Adrenal gland (tissue), 12 donors: Measurements from ENCODE around the gene GIGYF2. TPM values are rescaled to one million over a fixed set of nuclear protein-coding genes. Genes with fewer than 3 reads are reported as not detected.
"Not testable (repeated sequence)": the region's sequence is repeated elsewhere in the genome, so short reads cannot be mapped to it uniquely, and the experiment has no call there.

ENCODE experiments used
- DNase-seq, 7 donors: peaks; one replicate each; pipeline ENCODE4 v3.0.0-alpha.2; 2019 to 2020
- H3K27ac ChIP-seq, 5 donors: fragments of 200-600 bp; sonication (generic) in 4 of 5; 1 replicate in 3 of 5; 2 replicates in 2 of 5; pipeline versions ENCODE4 v1.5.1 to v1.8.0; 2016 to 2020; ENCODE audit warnings: mild to moderate bottlenecking in 1 of 5
- H3K27me3 ChIP-seq: fragments of 200-600 bp; 2 replicates; pipeline ENCODE4 v1.8.0; 2021
- H3K36me3 ChIP-seq, 2 donors: fragments of 200-600 bp; replicated peaks in 1 of 2; 1 replicate in 1 of 2; 2 replicates in 1 of 2; pipeline versions ENCODE4 v1.5.1 to v1.8.0; 2018 to 2022
- H3K4me1 ChIP-seq, 2 donors: fragments of 200-600 bp; replicated peaks in 1 of 2; 1 replicate in 1 of 2; 2 replicates in 1 of 2; pipeline versions ENCODE4 v1.5.1 to v1.8.0; 2018 to 2021
- H3K4me3 ChIP-seq, 4 donors: fragments of 200-600 bp; sonication (generic) in 3 of 4; one replicate each; pipeline ENCODE4 v1.5.1; 2016 to 2018
- H3K9me3 ChIP-seq, 3 donors: fragments of 200-600 bp; sonication (generic) in 1 of 3; replicated peaks in 1 of 3; 1 replicate in 2 of 3; 2 replicates in 1 of 3; pipeline versions ENCODE4 v1.5.1 to v1.8.0; 2016 to 2021
- CTCF ChIP-seq, 6 experiments: fragments of 450-650 bp in 4 of 6; fragments of 200-600 bp in 2 of 6; sonication (generic) in 1 of 6; IDR thresholded peaks; 1 replicate in 5 of 6; 2 replicates in 1 of 6; pipeline versions ENCODE4 v1.5.1 to v1.8.0; 2016 to 2021; ENCODE audit warnings: antibody characterized with exemption in 6 of 6, mild to moderate bottlenecking in 2 of 6, moderate library complexity in 1 of 6
- POLR2A ChIP-seq, 2 donors: fragments of 450-650 bp; IDR thresholded peaks; one replicate each; pipeline ENCODE4 v1.6.1; 2017; ENCODE audit warnings: antibody characterized with exemption in 2 of 2, mild to moderate bottlenecking in 2 of 2, moderate library complexity in 1 of 2
- WGBS, 4 donors: extraction: QIAGEN DNeasy Blood & Tissue Kit in 2 of 4; methylation state at CpG; one replicate each; pipeline versions ENCODE4 v1.1.5 to v1.1.7; 2013 to 2017; 5-methylcytosine and 5-hydroxymethylcytosine counted together
- intact Hi-C, 2 donors: fragments of 100-400 bp; cut with DNase I; formaldehyde crosslinking; loops; one replicate each; pipeline versions ENCODE4 v1.14.1 to v1.15.0; 2022 to 2023
- polyA plus RNA-seq, 3 donors: library from polyadenylated mRNA; stranded (reverse); fragments of 200-250 nt in 2 of 3; fragments of 350-450 nt in 1 of 3; fragmentation: Illumina TruSeq in 1 of 3; extraction: RNeasy Lipid Tissue Mini Kit (QIAGEN cat#74804) in 1 of 3; gene quantifications; one replicate each; pipeline ENCODE4 v1.2.3, GENCODE V29; 2013 to 2014
- total RNA-seq, 9 donors: library from RNA; depleted of rRNA in 4 of 9; stranded (reverse); fragments of >200 nt in 4 of 9; fragments of 120-200 nt in 1 of 9; fragmentation: NEBNext Ultra II Directional in 1 of 9; extraction: Animal tissue kit (Norgen Biotek cat#: 25700) in 1 of 9; gene quantifications; one replicate each; pipeline versions ENCODE4 v1.1.0 to v1.2.4, GENCODE V29; 2013 to 2023
- donor health status: healthy with polysubstance abuse.
- donor health status: Bipolar disorder and iron deficiency.
- donor health status: DM: yes; HTN: yes; CAD: no.
- donor health status: DM: no; HTN: no; CAD: no.
- donor health status: DM: no; HTN: no; CAD: no.
- donor health status: DM: yes; HTN: yes; CAD: no.

GIGYF2 gene
- total and polyA plus RNA-seq, 12 donors, result 13.5 to 93.7 (median 65.4) TPM

- H3K4me3 ChIP-seq, result no peak overlapping the region
- no peaks in the 10 kb centered on the region for H3K27me3 ChIP-seq
- intact Hi-C loops, result no loop called here
- H3K9me3 ChIP-seq, result no peaks in the 10 kb centered on the region
- H3K4me1 ChIP-seq, result peaks cover 0 to 3% of the 10 kb centered on the region in 2 donors
- H3K27ac ChIP-seq, result no peak overlapping the region
- WGBS, 4 donors, result 90 to 97% (median 93%) methylated on average over 7 of the region's 7 CpGs
- no peaks in the 10 kb centered on the region for H3K36me3 ChIP-seq
- peak in 1 of 7 donors; percentile 49 for DNase-seq
- TF ChIP-seq CTCF (IDR thresholded peaks at IDR 0.05), result no peak
- no peak for TF ChIP-seq POLR2A (IDR thresholded peaks at IDR 0.05)
Measured at GRCh38 chr2:232688201-232688600, 8.9 kb upstream of the GIGYF2 start.

- Histone ChIP-seq H3K27ac (no peak overlapping the region), H3K9me3 (no peaks in the 10 kb centered on the region), H3K4me1 (peaks cover 0 to 3% of the 10 kb centered on the region in 2 donors), H3K27me3 (no peaks in the 10 kb centered on the region), H3K4me3 (no peak overlapping the region), H3K36me3 (no peaks in the 10 kb centered on the region)
- WGBS, 4 donors, result 20 to 49% (median 36%) methylated on average over 2 to 3 of the region's 3 CpGs
- intact Hi-C loops, result no loop called here
- DNase-seq, result peak; percentile 28 to 87 (median 60)
- TF ChIP-seq POLR2A (IDR thresholded peaks at IDR 0.05), result no peak
- TF ChIP-seq CTCF (IDR thresholded peaks at IDR 0.05), result peak in 1 of 6 experiments; percentile 3
Measured at GRCh38 chr2:232689152-232689910, 7.8 kb upstream of the GIGYF2 start.

GRCh38 chr2:232691117-232691516 is 6.0 kb upstream of the GIGYF2 start:
- WGBS, 4 donors, result 85 to 96% (median 90%) methylated on average over 13 of the region's 13 CpGs
- H3K9me3 ChIP-seq, H3K4me1 ChIP-seq, H3K27ac ChIP-seq, H3K36me3 ChIP-seq, H3K27me3 ChIP-seq, H3K4me3 ChIP-seq, intact Hi-C loops: not testable (repeated sequence)
- peak in 2 of 7 donors; percentile 3 to 21 for DNase-seq

- 84 to 93% (median 89%) methylated on average over 4 of the region's 4 CpGs for WGBS, 4 donors
- no peak for DNase-seq
- intact Hi-C loops, result no loop called here
- TF ChIP-seq POLR2A (IDR thresholded peaks at IDR 0.05), result no peak
- TF ChIP-seq CTCF (IDR thresholded peaks at IDR 0.05), result no peak
- no peaks in the 10 kb centered on the region for H3K27me3 ChIP-seq
- no peaks in the 10 kb centered on the region for H3K36me3 ChIP-seq
- no peaks in the 10 kb centered on the region for H3K9me3 ChIP-seq
- no peak overlapping the region for H3K27ac ChIP-seq
- H3K4me1 ChIP-seq, result peaks cover 6 to 12% of the 10 kb centered on the region in 2 donors
- no peak overlapping the region for H3K4me3 ChIP-seq
Measured at GRCh38 chr2:232693344-232693743, 3.8 kb upstream of the GIGYF2 start.

- Histone ChIP-seq H3K9me3 (no peaks in the 10 kb centered on the region), H3K36me3 (no peaks in the 10 kb centered on the region), H3K27ac (peak overlapping the region; percentile 60 to 98 (median 74)), H3K4me1 (peaks cover 30 to 40% of the 10 kb centered on the region in 2 donors), H3K27me3 (no peaks in the 10 kb centered on the region), H3K4me3 (peak overlapping the region in 1 of 4 donors; percentile 69)
- intact Hi-C loops, result no loop called here
- WGBS, 4 donors, result 33 to 37% (median 35%) methylated on average over 9 to 10 of the region's 10 CpGs
- TF ChIP-seq POLR2A (IDR thresholded peaks at IDR 0.05), result peak in 1 of 2 donors; percentile 35
- TF ChIP-seq CTCF (IDR thresholded peaks at IDR 0.05), result no peak
- no peak for DNase-seq
Measured at GRCh38 chr2:232696609-232697058, 497 bp upstream of the GIGYF2 start.
